Small intestine (tissue), 7 donors: ENCODE data around the gene CDK17. TPM values are rescaled to one million over a fixed set of nuclear protein-coding genes. Genes with fewer than 3 reads are reported as not detected.
"Not testable (repeated sequence)": the region's sequence is repeated elsewhere in the genome, so short reads cannot be mapped to it uniquely, and the experiment has no call there.

ENCODE experiments used
- DNase-seq, 2 donors: peaks; one replicate each; pipeline versions ENCODE4 v3.0.0 to v3.0.0-alpha.2; 2013
- FAIRE-seq: peaks from 2 replicates; lab custom pipeline; 2012; peaks lifted over from hg19 to GRCh38; lab: Jason Lieb, UNC
- H3K27ac ChIP-seq, 3 donors: one replicate each; pipeline ENCODE4 v1.5.1; 2013; ENCODE audit warnings: low read length in 2 of 3, mild to moderate bottlenecking in 2 of 3, control low read depth in 1 of 3, inconsistent platforms in 1 of 3, low read depth in 1 of 3, moderate library complexity in 1 of 3
- H3K27me3 ChIP-seq, 3 donors: one replicate each; pipeline ENCODE4 v1.6.1; 2013; ENCODE audit warnings: low read length in 3 of 3, inconsistent platforms in 1 of 3; ENCODE audit not compliant: control insufficient read depth in 3 of 3, insufficient read depth in 3 of 3
- H3K36me3 ChIP-seq, 3 donors: one replicate each; pipeline ENCODE4 v1.6.1; 2013; ENCODE audit warnings: low read length in 3 of 3, inconsistent platforms in 1 of 3, low read depth in 1 of 3, mild to moderate bottlenecking in 1 of 3, moderate library complexity in 1 of 3; ENCODE audit not compliant: control insufficient read depth in 3 of 3, insufficient read depth in 2 of 3
- H3K4me1 ChIP-seq, 3 donors: one replicate each; pipeline ENCODE4 v1.6.1; 2013; ENCODE audit warnings: low read length in 2 of 3, inconsistent platforms in 1 of 3, low read depth in 1 of 3, mild to moderate bottlenecking in 1 of 3, moderate library complexity in 1 of 3; ENCODE audit not compliant: control insufficient read depth in 3 of 3, insufficient read depth in 2 of 3
- H3K4me3 ChIP-seq, 3 donors: one replicate each; pipeline ENCODE4 v1.5.1; 2013; ENCODE audit warnings: low read length in 3 of 3, control low read depth in 1 of 3, inconsistent platforms in 1 of 3, low read depth in 1 of 3, mild to moderate bottlenecking in 1 of 3, moderate library complexity in 1 of 3
- H3K9me3 ChIP-seq, 2 donors: one replicate each; pipeline ENCODE4 v1.6.1; 2013; ENCODE audit warnings: low read depth in 1 of 2, low read length in 1 of 2; ENCODE audit not compliant: control insufficient read depth in 2 of 2, insufficient read depth in 1 of 2
- WGBS, 3 donors: extraction: QIAGEN DNeasy Blood & Tissue Kit; methylation state at CpG; one replicate each; pipeline ENCODE4 v1.1.7; 2013; 5-methylcytosine and 5-hydroxymethylcytosine counted together
- polyA plus RNA-seq, 4 donors: library from polyadenylated mRNA; stranded (reverse) in 3 of 4; unstranded in 1 of 4; fragments of 200-250 nt in 3 of 4; fragments of 120-200 nt in 1 of 4; gene quantifications; one replicate each; pipeline versions ENCODE4 v1.2.1 to v1.2.3, GENCODE V29; 2013
- donor health status: healthy with polysubstance abuse.
- donor health status: control.
- donor health status: control.
- donor health status: Bipolar disorder and iron deficiency.
- donor health status: healthy.

CDK17 gene
- polyA plus RNA-seq, 4 donors: 7.6 to 29.8 (median 8.4) TPM

DNA sequence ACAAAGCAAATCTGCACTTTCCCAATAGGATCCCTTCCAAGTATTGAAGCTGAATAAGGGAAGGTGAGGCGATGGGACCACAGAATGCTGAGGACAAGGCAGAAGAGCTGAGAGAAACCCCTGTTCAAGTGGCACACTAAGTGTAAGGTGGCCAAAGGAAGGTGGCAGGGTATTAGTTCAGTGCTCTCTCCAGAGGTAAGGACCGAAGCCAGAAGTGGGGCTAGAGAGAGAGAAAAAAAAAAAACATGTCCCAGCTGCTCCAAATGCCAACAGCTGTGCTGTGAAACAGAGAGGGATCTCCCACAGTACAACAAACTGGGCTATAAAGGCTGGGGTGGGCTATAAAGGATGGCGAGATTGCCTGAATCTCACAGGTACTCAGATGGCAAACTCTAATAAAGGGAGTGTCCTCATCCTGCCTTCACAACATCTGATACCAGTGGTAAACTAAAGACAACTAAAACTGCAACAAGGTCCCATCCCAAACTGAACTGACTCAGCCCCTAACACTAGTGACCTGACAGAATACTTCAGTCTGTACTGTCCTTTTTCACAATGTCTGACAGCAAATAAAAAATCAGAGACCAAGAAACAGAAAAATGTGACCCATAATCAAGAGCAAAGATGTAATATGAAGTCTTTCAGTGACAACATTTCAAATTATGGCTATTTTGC, 47.9 kb downstream of the CDK17 start:
- H3K4me1 ChIP-seq: peaks cover 6 to 28% (median 6%) of the 10 kb centered on the region in 3 donors
- no peak for DNase-seq
- H3K27ac ChIP-seq: no peak overlapping the region
- 68 to 72% (median 70%) methylated on average over 3 of the region's 3 CpGs for WGBS, 3 donors
- H3K9me3 ChIP-seq: no peaks in the 10 kb centered on the region
- no peaks in the 10 kb centered on the region for H3K27me3 ChIP-seq
- FAIRE-seq: no peak
- no peaks in the 10 kb centered on the region for H3K36me3 ChIP-seq
- H3K4me3 ChIP-seq: no peak overlapping the region

- Histone ChIP-seq H3K27ac (no peak overlapping the region), H3K4me1 (peaks cover 2 to 17% (median 3%) of the 10 kb centered on the region in 3 donors), H3K9me3 (peaks cover 0 to 1% of the 10 kb centered on the region in 2 donors), H3K36me3 (no peaks in the 10 kb centered on the region), H3K4me3 (no peak overlapping the region), H3K27me3 (no peaks in the 10 kb centered on the region)
- WGBS, 3 donors: 90 to 96% (median 94%) methylated on average over 1 of the region's 1 CpG
- no peak for FAIRE-seq
- DNase-seq: no peak
Measured at GRCh38 chr12:96350982-96351381, 49.3 kb downstream of the CDK17 start.

DNA sequence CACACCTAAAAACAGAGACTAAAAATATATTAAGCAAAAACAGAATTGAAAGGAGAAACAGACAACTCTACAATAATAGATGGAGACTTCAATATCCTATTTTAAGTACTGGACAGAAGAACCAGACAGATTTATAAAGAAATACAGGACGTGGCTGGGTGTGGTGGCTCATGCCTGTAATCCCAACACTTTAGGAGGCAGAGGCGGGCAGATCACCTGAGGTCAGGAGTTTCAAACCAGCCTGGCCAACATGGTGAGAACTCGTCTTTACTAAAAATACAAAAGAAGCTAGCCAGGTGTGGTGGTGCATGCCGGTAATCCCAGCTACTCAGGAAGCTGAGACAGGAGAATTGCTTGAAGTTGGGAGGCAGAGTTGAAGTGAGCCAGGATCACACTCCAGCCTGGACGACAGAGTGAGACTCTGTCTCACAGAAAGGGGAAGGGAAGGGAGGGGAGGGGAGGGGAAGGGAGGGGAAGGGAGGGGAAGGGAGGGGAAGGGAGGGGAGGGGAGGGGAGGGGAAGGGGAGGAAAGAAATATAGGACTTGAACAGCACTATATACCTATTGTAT, 53.0 kb downstream of the CDK17 start:
- H3K9me3 ChIP-seq: peaks cover 0 to 24% of the 10 kb centered on the region in 2 donors
- no peak for FAIRE-seq
- H3K27me3 ChIP-seq: no peaks in the 10 kb centered on the region

GRCh38 chr12:96346716-96347115, 53.5 kb downstream of the CDK17 start:
- FAIRE-seq, H3K4me3 ChIP-seq, H3K27me3 ChIP-seq, H3K36me3 ChIP-seq, H3K4me1 ChIP-seq: not testable (repeated sequence)
- H3K9me3 ChIP-seq: peaks cover 0 to 24% of the 10 kb centered on the region in 2 donors
- DNase-seq: peak; percentile 34 to 47
- H3K27ac ChIP-seq: peak overlapping the region in 2 of 3 donors; percentile 11 to 56
- WGBS, 3 donors: 13 to 27% (median 21%) methylated on average over 4 of the region's 4 CpGs

More for the DNA sequence above, 53.0 kb downstream of the CDK17 start:
- H3K4me3 ChIP-seq: peak overlapping the region in 1 of 3 donors; percentile 36
- peak in 1 of 2 donors; percentile 48 for DNase-seq
- H3K36me3 ChIP-seq: peaks cover 0 to 3% (median 2%) of the 10 kb centered on the region in 3 donors
- peak overlapping the region; percentile 14 to 56 (median 37) for H3K27ac ChIP-seq
- WGBS, 3 donors: 15 to 30% (median 18%) methylated on average over 4 to 5 of the region's 5 CpGs
- peaks cover 0 to 2% (median 0%) of the 10 kb centered on the region in 3 donors for H3K4me1 ChIP-seq

DNA sequence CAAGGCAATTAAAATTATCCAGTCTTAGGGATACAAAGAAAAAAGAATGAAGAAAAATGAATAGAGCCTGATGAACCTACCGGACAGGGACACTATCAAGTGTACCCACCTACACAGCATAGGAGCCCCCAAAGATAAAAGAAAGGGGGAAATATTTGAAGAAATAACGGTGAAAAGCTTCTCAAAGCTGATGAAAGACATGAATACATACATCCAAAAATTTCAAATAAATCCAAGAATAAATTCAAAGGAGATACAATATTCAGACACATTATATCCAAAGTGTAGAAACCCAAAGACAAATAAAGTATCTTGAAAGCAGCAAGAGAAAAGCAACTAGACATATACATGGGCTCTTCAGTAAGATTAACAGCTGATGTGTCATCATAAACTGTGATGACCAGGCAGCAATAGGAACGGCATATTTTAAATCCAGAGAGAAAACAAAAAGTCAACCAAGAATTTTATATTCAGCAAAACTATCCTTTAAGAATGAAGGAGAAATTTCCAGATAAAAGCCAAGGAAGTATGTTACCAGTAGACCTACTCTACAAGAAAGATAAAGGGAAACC, 56.0 kb downstream of the CDK17 start:
- no peak for DNase-seq

GRCh38 chr12:96343347-96343954, 56.8 kb downstream of the CDK17 start:
- H3K27ac ChIP-seq: no peak overlapping the region
- peaks cover 0 to 6% (median 2%) of the 10 kb centered on the region in 3 donors for H3K4me1 ChIP-seq
- H3K9me3 ChIP-seq: peaks cover 0 to 24% of the 10 kb centered on the region in 2 donors
- peak in 1 of 2 donors; percentile 39 for DNase-seq
- peaks cover 0 to 3% (median 2%) of the 10 kb centered on the region in 3 donors for H3K36me3 ChIP-seq
- H3K4me3 ChIP-seq: no peak overlapping the region
- WGBS, 3 donors: 88 to 97% (median 91%) methylated on average over 3 of the region's 3 CpGs
- FAIRE-seq: no peak
- no peaks in the 10 kb centered on the region for H3K27me3 ChIP-seq

More for the DNA sequence above, 56.0 kb downstream of the CDK17 start:
- H3K4me3 ChIP-seq: no peak overlapping the region
- 82 to 95% (median 83%) methylated on average over 3 of the region's 3 CpGs for WGBS, 3 donors
- peaks cover 0 to 3% (median 2%) of the 10 kb centered on the region in 3 donors for H3K36me3 ChIP-seq
- no peaks in the 10 kb centered on the region for H3K27me3 ChIP-seq
- H3K27ac ChIP-seq: no peak overlapping the region
- peaks cover 0 to 6% (median 2%) of the 10 kb centered on the region in 3 donors for H3K4me1 ChIP-seq
- peaks cover 0 to 24% of the 10 kb centered on the region in 2 donors for H3K9me3 ChIP-seq
- no peak for FAIRE-seq

DNA sequence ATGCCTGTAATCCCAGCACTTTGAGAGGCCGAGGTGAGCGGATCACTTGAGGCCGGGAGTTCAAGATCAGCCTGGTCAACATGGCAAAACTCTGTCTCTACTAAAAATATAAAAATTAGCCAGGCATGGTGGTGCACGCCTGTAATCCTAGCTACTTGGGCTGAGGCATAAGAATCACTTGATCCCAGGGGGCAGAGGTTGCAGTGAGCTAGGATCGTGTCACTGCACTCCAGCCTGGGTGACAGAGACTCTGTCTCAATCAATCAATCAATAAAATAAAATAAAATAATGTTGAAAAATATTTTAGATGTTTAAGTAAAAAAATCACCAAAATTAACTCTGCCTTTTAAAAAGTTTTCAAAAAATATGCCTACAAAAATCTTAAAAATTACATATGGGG, 60.6 kb downstream of the CDK17 start:
- H3K4me3 ChIP-seq, FAIRE-seq, H3K27me3 ChIP-seq, H3K36me3 ChIP-seq, H3K4me1 ChIP-seq: not testable (repeated sequence)
- WGBS, 3 donors: 40 to 80% (median 63%) methylated on average over 5 of the region's 5 CpGs
- DNase-seq: peak in 1 of 2 donors; percentile 37
- peaks cover 0 to 21% of the 10 kb centered on the region in 2 donors for H3K9me3 ChIP-seq
- peak overlapping the region in 1 of 3 donors; percentile 17 for H3K27ac ChIP-seq

DNA sequence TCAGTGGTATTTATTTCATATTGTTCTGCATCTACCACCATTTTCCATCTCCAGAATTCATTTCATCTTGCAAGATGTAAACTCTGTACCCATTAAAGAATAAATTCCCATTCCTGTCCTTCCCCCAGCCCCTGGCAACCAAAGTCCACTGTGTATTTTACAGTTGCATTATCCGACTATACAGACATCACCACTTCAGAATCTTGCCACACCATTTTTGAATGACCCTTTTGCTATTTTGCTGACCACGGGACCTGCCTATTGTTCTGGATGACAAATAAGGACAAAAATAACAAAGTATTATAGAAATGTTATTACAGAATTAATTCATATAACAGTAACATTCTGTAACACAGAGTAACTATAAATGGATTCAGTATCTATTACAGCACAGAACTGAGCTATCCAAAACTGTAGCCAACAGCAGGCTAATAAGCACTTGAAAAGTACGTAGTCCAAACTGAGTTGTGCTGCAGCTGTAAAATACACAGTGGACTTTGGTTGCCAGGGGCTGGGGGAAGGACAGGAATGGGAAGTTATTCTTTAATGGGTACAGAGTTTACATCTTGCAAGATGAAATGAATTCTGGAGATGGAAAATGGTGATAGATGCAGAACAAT, 61.3 kb downstream of the CDK17 start:
- DNase-seq: peak; percentile 80 to 93
- WGBS, 3 donors: 17 to 49% (median 30%) methylated on average over 3 of the region's 3 CpGs
- peak; percentile 86 for FAIRE-seq
- Histone ChIP-seq H3K4me1 (peaks cover 4 to 8% (median 7%) of the 10 kb centered on the region in 3 donors), H3K27ac (peak overlapping the region in 1 of 3 donors; percentile 42), H3K4me3 (no peak overlapping the region), H3K27me3 (no peaks in the 10 kb centered on the region), H3K9me3 (peaks cover 0 to 17% of the 10 kb centered on the region in 2 donors), H3K36me3 (peaks cover 0 to 3% (median 0%) of the 10 kb centered on the region in 3 donors)
